ENCODE data around the gene SPACA5B.

DNA sequence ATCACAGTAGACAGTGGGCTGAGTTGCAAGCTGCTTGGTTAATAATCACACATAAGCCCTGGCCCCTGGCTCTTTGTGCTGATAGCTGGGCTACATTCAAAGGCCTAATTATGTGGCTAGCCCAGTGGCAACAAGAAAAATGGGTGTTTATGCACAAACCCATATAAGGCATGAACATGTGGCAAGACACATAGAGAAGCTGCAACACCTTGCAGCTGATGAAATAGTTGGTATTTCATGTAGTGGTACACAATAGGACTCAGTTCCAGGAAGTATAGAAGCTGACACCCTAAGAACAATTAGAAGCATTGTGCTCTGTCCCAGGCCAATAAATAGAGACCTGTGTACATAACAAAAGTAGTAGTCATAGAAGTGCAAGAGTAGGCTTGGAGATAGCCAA lies 44.3 kb upstream of the SPACA5B start:
- TF ChIP-seq, protein P1, sequence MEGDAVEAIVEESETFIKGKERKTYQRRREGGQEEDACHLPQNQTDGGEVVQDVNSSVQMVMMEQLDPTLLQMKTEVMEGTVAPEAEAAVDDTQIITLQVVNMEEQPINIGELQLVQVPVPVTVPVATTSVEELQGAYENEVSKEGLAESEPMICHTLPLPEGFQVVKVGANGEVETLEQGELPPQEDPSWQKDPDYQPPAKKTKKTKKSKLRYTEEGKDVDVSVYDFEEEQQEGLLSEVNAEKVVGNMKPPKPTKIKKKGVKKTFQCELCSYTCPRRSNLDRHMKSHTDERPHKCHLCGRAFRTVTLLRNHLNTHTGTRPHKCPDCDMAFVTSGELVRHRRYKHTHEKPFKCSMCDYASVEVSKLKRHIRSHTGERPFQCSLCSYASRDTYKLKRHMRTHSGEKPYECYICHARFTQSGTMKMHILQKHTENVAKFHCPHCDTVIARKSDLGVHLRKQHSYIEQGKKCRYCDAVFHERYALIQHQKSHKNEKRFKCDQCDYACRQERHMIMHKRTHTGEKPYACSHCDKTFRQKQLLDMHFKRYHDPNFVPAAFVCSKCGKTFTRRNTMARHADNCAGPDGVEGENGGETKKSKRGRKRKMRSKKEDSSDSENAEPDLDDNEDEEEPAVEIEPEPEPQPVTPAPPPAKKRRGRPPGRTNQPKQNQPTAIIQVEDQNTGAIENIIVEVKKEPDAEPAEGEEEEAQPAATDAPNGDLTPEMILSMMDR (IDR thresholded peaks at IDR 0.05) = no peak
- TF ChIP-seq POLR2A (IDR thresholded peaks at IDR 0.05) (no peak), EP300 (IDR thresholded peaks at IDR 0.05) (no peak)
